ENCODE data around the gene SIK3.

The SIK3 gene

GRCh38 chr11:116885951-116886655 lies 212.1 kb downstream of the SIK3 start:
- H3K9ac ChIP-seq (ENCODE audit: low read depth, low read length): no peak overlapping the region
- H3K9me3 ChIP-seq (ENCODE audit: insufficient read depth, low read depth, low read length): no peaks in the 10 kb centered on the region
- no peak overlapping the region for H3K4me3 ChIP-seq (ENCODE audit: low read length)
- WGBS: 98% methylated on average over 4 of the region's 5 CpGs
- H3K4me1 ChIP-seq (ENCODE audit: insufficient read depth, low read length): no peaks in the 10 kb centered on the region
- no peaks in the 10 kb centered on the region for H3K27me3 ChIP-seq (ENCODE audit: insufficient read depth, low read length)
- peaks cover 2% of the 10 kb centered on the region; the same call in 1 of the 2 replicates for H3K36me3 ChIP-seq (ENCODE audit: insufficient read depth, low read length)
- no peak overlapping the region for H3K27ac ChIP-seq (ENCODE audit: low read depth, low read length)

GRCh38 chr11:116882386-116882785 lies 215.8 kb downstream of the SIK3 start:
- Histone ChIP-seq H3K27ac (ENCODE audit: low read depth, low read length) (no peak overlapping the region), H3K4me1 (ENCODE audit: insufficient read depth, low read length) (no peaks in the 10 kb centered on the region), H3K36me3 (ENCODE audit: insufficient read depth, low read length) (no peaks in the 10 kb centered on the region), H3K9me3 (ENCODE audit: insufficient read depth, low read depth, low read length) (no peaks in the 10 kb centered on the region), H3K9ac (ENCODE audit: low read depth, low read length) (no peak overlapping the region), H3K4me3 (ENCODE audit: low read length) (no peak overlapping the region), H3K27me3 (ENCODE audit: insufficient read depth, low read length) (no peaks in the 10 kb centered on the region)

- no peak overlapping the region for H3K9ac ChIP-seq (ENCODE audit: low read depth, low read length)
- H3K27me3 ChIP-seq (ENCODE audit: insufficient read depth, low read length): no peaks in the 10 kb centered on the region
- no peaks in the 10 kb centered on the region for H3K36me3 ChIP-seq (ENCODE audit: insufficient read depth, low read length)
- no peak overlapping the region for H3K27ac ChIP-seq (ENCODE audit: low read depth, low read length)
- H3K4me1 ChIP-seq (ENCODE audit: insufficient read depth, low read length): no peaks in the 10 kb centered on the region
- H3K9me3 ChIP-seq (ENCODE audit: insufficient read depth, low read depth, low read length): no peaks in the 10 kb centered on the region
- 93% methylated on average over 6 of the region's 6 CpGs for WGBS
- H3K4me3 ChIP-seq (ENCODE audit: low read length): no peak overlapping the region
These were observed 217.1 kb downstream of the SIK3 start for GRCh38 chr11:116881143-116881542.

GRCh38 chr11:116879800-116880625 lies 218.2 kb downstream of the SIK3 start:
- H3K9ac ChIP-seq (ENCODE audit: low read depth, low read length): no peak overlapping the region
- no peak overlapping the region for H3K4me3 ChIP-seq (ENCODE audit: low read length)
- H3K9me3 ChIP-seq (ENCODE audit: insufficient read depth, low read depth, low read length): no peaks in the 10 kb centered on the region
- no peak overlapping the region for H3K27ac ChIP-seq (ENCODE audit: low read depth, low read length)
- WGBS: 67% methylated on average over 3 of the region's 5 CpGs
- H3K4me1 ChIP-seq (ENCODE audit: insufficient read depth, low read length): no peaks in the 10 kb centered on the region
- H3K27me3 ChIP-seq (ENCODE audit: insufficient read depth, low read length): no peaks in the 10 kb centered on the region
- peaks cover 9% of the 10 kb centered on the region for H3K36me3 ChIP-seq (ENCODE audit: insufficient read depth, low read length)

GRCh38 chr11:116876656-116877055 lies 221.6 kb downstream of the SIK3 start:
- no peaks in the 10 kb centered on the region for H3K27me3 ChIP-seq (ENCODE audit: insufficient read depth, low read length)
- H3K36me3 ChIP-seq (ENCODE audit: insufficient read depth, low read length): peaks cover 41% of the 10 kb centered on the region
- H3K4me3 ChIP-seq (ENCODE audit: low read length): no peak overlapping the region
- H3K4me1 ChIP-seq (ENCODE audit: insufficient read depth, low read length): no peaks in the 10 kb centered on the region
- no peaks in the 10 kb centered on the region for H3K9me3 ChIP-seq (ENCODE audit: insufficient read depth, low read depth, low read length)
- H3K9ac ChIP-seq (ENCODE audit: low read depth, low read length): no peak overlapping the region
- no peak overlapping the region for H3K27ac ChIP-seq (ENCODE audit: low read depth, low read length)
- WGBS: 93% methylated on average over 8 of the region's 8 CpGs

GRCh38 chr11:116875194-116875593 lies 223.0 kb downstream of the SIK3 start:
- H3K9ac ChIP-seq (ENCODE audit: low read depth, low read length): no peak overlapping the region
- no peaks in the 10 kb centered on the region for H3K4me1 ChIP-seq (ENCODE audit: insufficient read depth, low read length)
- H3K27ac ChIP-seq (ENCODE audit: low read depth, low read length): no peak overlapping the region
- no peaks in the 10 kb centered on the region for H3K9me3 ChIP-seq (ENCODE audit: insufficient read depth, low read depth, low read length)
- no peaks in the 10 kb centered on the region for H3K27me3 ChIP-seq (ENCODE audit: insufficient read depth, low read length)
- WGBS: 95% methylated on average over 7 of the region's 7 CpGs
- no peak overlapping the region for H3K4me3 ChIP-seq (ENCODE audit: low read length)
- H3K36me3 ChIP-seq (ENCODE audit: insufficient read depth, low read length): peaks cover 56% of the 10 kb centered on the region

DNA sequence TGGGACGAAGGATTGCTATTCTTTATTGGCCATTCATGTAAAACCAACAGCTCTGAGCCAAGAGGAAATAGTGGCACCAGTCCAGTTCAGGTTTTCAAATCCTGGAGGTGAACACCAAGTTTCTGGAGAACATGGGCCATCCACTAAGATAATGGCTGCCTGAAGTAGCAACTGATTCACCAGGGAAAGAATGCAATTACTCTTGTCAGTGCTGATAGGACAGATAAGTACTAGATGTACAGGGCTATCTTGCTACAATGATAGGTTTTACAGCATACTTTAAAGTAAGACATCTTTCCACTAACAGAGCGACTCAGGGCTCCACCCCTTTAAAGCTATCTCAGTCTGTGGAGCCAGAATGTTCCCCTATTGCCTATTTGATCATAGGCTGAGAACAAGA lies 224.0 kb downstream of the SIK3 start:
- H3K36me3 ChIP-seq (ENCODE audit: insufficient read depth, low read length): peaks cover 65% of the 10 kb centered on the region
- no peak overlapping the region for H3K9ac ChIP-seq (ENCODE audit: low read depth, low read length)
- H3K4me1 ChIP-seq (ENCODE audit: insufficient read depth, low read length): no peaks in the 10 kb centered on the region
- H3K9me3 ChIP-seq (ENCODE audit: insufficient read depth, low read depth, low read length): no peaks in the 10 kb centered on the region
- H3K27ac ChIP-seq (ENCODE audit: low read depth, low read length): no peak overlapping the region
- 91% methylated on average over 2 of the region's 2 CpGs for WGBS
- no peaks in the 10 kb centered on the region for H3K27me3 ChIP-seq (ENCODE audit: insufficient read depth, low read length)
- H3K4me3 ChIP-seq (ENCODE audit: low read length): no peak overlapping the region

- Histone ChIP-seq H3K27ac (ENCODE audit: low read depth, low read length) (no peak overlapping the region), H3K36me3 (ENCODE audit: insufficient read depth, low read length) (peaks cover 74% of the 10 kb centered on the region), H3K4me3 (ENCODE audit: low read length) (no peak overlapping the region), H3K9me3 (ENCODE audit: insufficient read depth, low read depth, low read length) (no peaks in the 10 kb centered on the region), H3K9ac (ENCODE audit: low read depth, low read length) (no peak overlapping the region), H3K27me3 (ENCODE audit: insufficient read depth, low read length) (no peaks in the 10 kb centered on the region), H3K4me1 (ENCODE audit: insufficient read depth, low read length) (no peaks in the 10 kb centered on the region)
- WGBS: 97% methylated on average over 11 of the region's 11 CpGs
These were observed 224.8 kb downstream of the SIK3 start for GRCh38 chr11:116873381-116873780.

DNA sequence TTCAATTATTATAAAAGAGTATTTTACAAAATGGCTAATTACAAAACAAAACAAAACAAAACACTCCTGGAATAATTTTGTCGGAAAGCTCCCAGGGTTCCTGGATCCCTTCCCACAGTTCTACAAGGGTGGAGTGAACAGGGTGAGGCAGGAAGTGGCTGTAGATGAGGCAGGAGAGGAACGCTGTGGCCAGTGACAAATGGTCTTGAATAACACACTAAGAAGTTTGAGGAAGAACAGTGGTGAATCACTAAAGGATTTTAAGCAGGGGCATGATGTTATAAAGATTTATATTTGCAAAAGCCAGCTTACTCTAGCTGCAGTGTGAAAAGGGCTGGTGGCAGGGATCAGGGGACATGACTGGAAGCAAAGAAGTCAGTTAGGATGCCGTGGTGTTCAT lies 227.0 kb downstream of the SIK3 start:
- Histone ChIP-seq H3K9ac (ENCODE audit: low read depth, low read length) (no peak overlapping the region), H3K27me3 (ENCODE audit: insufficient read depth, low read length) (no peaks in the 10 kb centered on the region)
- WGBS: 92% methylated on average over 3 of the region's 3 CpGs

GRCh38 chr11:116870054-116870453 lies 228.2 kb downstream of the SIK3 start:
- WGBS: 98% methylated on average over 3 of the region's 3 CpGs
- peaks cover 96% of the 10 kb centered on the region for H3K36me3 ChIP-seq (ENCODE audit: insufficient read depth, low read length)
- no peaks in the 10 kb centered on the region for H3K27me3 ChIP-seq (ENCODE audit: insufficient read depth, low read length)
- no peak overlapping the region for H3K9ac ChIP-seq (ENCODE audit: low read depth, low read length)
- H3K27ac ChIP-seq (ENCODE audit: low read depth, low read length): no peak overlapping the region
- H3K9me3 ChIP-seq (ENCODE audit: insufficient read depth, low read depth, low read length): no peaks in the 10 kb centered on the region
- H3K4me3 ChIP-seq (ENCODE audit: low read length): no peak overlapping the region
- H3K4me1 ChIP-seq (ENCODE audit: insufficient read depth, low read length): no peaks in the 10 kb centered on the region

More for the DNA sequence above, 227.0 kb downstream of the SIK3 start:
- Histone ChIP-seq H3K27ac (ENCODE audit: low read depth, low read length) (no peak overlapping the region), H3K4me3 (ENCODE audit: low read length) (no peak overlapping the region), H3K4me1 (ENCODE audit: insufficient read depth, low read length) (no peaks in the 10 kb centered on the region), H3K36me3 (ENCODE audit: insufficient read depth, low read length) (peaks cover 92% of the 10 kb centered on the region), H3K9me3 (ENCODE audit: insufficient read depth, low read depth, low read length) (no peaks in the 10 kb centered on the region)

- WGBS: 96% methylated on average over 3 of the region's 4 CpGs
- Histone ChIP-seq H3K9me3 (ENCODE audit: insufficient read depth, low read depth, low read length) (no peaks in the 10 kb centered on the region), H3K27ac (ENCODE audit: low read depth, low read length) (no peak overlapping the region), H3K4me1 (ENCODE audit: insufficient read depth, low read length) (no peaks in the 10 kb centered on the region), H3K9ac (ENCODE audit: low read depth, low read length) (no peak overlapping the region), H3K36me3 (ENCODE audit: insufficient read depth, low read length) (peaks cover 97% of the 10 kb centered on the region), H3K4me3 (ENCODE audit: low read length) (no peak overlapping the region), H3K27me3 (ENCODE audit: insufficient read depth, low read length) (no peaks in the 10 kb centered on the region)
These were observed 228.6 kb downstream of the SIK3 start for GRCh38 chr11:116869610-116870009.
